HG03575 (cell line): ENCODE results near the gene IFITM1.
"Not testable (repeated sequence)": the region's sequence is repeated elsewhere in the genome, so short reads cannot be mapped to it uniquely, and the experiment has no call there.

Experiments used
- ATAC-seq: cut with Tn5 transposase; IDR thresholded peaks from one replicate; pipeline ENCODE4 v1.9.1; 2021; ENCODE audit not compliant: unreplicated experiment, insufficient number of reproducible peaks, low FRiP score; ENCODE audit errors: extremely low read depth

Gene IFITM1

GRCh38 chr11:305844-306211 lies 8.0 kb upstream of the IFITM1 start:
- ATAC-seq: no peak

GRCh38 chr11:306645-307371 lies 7.0 kb upstream of the IFITM1 start:
- no peak for ATAC-seq

DNA sequence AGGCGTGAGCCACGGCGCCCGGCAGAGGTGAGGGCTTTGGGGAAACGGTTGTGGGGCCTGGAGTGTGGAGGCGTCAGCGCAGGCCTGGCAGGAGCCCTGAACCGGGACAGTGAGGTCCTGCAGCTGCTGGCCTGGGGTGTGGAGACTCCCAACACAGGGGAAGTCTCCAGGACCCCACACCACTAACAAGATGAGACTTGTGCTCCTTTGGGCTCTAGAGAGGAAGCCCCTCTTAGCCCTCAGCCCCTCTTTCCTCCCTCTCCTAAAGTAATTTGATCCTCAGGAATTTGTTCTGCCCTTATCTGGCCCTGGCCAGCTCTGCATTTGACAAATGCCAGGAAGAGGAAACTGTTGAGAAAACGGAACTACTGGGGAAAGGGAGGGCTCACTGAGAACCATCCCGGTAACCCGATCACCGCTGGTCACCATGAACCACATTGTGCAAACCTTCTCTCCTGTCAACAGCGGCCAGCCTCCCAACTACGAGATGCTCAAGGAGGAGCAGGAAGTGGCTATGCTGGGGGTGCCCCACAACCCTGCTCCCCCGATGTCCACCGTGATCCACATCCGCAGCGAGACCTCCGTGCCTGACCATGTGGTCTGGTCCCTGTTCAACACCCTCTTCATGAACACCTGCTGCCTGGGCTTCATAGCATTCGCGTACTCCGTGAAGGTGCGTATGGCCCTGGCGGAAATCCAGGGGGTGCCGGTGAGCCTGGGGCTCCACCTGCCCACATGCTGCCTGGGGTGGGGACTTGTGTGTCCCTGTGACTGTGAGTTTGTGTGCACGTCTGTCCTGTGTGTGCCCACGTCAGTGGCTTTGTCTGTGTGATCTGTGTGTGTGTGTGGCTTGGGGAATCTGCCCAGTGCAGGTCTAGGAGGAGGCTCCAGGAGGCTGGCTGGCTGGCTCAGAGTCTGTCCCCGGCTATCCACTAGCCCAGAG lies 5.8 kb upstream of the IFITM1 start, which contains the start of gene IFITM2:
Gene IFITM2, plus strand, starts transcription at position 51 of the 943 bp plus-strand sequence. Its CDS starts 377 bp downstream, at position 428.
- not testable (repeated sequence) for ATAC-seq

DNA sequence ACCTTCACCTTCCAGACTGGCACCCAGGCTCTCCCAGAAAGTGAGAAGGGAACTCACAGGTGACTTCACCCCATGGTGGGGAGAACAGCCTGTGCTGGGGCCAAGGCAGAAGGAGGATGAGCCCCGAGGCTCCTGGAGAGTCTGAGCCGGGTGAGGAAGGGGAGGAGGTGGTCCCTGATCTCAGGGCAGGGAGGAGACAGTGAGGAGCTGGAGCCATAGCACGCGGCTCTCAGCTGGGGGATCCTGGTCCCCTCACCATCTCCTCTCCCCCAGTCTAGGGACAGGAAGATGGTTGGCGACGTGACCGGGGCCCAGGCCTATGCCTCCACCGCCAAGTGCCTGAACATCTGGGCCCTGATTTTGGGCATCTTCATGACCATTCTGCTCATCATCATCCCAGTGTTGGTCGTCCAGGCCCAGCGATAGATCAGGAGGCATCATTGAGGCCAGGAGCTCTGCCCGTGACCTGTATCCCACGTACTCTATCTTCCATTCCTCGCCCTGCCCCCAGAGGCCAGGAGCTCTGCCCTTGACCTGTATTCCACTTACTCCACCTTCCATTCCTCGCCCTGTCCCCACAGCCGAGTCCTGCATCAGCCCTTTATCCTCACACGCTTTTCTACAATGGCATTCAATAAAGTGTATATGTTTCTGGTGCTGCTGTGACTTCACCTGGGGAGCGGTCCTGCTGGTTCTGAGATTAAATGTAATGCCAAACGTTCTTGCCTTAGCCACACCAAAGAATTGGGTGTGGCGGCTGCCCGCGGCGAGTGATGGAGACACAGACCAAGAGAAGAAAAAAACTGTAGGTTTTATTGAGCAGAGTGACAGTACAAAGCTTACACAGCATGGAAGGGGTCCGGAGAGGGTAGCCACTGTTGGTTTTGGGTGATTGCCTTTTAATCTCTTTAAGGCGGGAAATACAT lies 4.8 kb upstream of the IFITM1 start:
- ATAC-seq: not testable (repeated sequence)

GRCh38 chr11:309979-310572 lies 3.8 kb upstream of the IFITM1 start:
- not testable (repeated sequence) for ATAC-seq

DNA sequence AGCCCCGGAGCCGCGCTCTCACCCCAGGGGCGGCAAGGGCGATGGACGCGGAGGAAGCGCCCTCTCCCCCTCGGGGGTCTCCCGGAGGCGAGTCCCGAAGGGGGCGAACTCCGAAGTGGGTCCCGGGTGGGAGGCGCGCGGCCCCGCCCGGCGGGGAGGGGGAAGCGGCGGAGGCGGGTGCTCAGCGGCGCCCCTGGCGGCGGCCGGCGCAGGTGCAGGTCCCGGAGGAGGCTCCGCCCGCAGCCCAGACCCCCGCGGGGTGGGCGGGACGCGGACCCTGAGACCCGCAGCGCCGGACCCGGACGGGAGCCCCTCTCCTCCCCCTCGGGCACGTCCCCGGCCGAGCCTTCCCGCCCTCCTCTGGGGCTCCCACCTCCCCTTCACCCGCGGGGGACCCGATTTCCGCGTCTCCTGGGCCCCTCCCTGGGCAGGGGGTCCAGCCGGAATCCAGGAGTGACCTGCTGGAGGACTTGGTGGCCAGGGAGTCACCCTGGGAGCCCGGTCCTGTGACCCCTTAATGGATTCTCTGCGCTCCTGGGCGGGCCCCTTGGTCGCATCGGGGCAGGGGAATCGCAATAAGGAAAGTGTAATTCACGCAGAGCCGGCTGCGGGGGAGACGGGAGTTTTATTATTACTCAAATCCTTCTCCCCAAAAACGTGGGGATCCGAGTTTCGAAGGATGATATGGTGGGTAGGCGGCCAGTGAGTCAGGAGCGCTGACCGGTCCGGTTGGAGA lies 2.7 kb upstream of the IFITM1 start:
- ATAC-seq: not testable (repeated sequence)

DNA sequence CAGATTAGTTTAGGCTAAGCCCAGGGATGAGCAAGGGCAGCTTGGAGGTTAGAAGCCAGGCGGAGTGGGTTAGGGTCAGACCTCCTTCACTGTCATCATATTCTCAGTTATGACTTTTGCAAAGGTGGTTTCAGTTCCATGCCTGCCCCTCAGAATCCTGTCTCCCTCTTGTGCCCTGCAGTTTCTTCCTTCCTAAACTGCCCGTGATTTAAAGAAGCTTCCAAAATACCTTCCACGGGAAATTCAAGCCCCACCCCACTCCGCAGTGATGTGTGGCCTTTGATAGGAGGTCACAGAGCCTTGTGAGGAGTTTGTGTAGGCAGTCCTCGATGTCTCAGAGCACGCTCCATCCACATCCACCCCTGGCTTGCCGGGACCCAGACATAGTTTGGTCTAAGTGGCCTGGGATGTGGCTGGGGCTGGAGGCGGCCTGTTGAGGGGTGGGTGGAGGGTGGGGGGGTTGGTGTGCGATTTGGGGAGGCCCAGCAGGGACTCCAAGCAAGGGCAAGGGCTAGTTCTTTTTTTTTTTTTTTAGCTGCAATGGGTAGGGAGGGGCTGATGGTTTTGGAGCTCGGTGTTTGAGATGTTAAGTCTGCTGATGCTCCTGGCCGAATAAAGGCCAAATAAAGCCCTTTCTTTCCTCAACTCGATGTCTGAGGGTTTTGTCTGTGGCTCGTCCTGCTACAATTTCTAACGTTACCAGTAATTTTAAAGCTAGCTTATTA lies 1.6 kb upstream of the IFITM1 start:
- ATAC-seq: no peak

GRCh38 chr11:313304-313786 lies 495 bp upstream of the IFITM1 start:
- ATAC-seq: no peak

DNA sequence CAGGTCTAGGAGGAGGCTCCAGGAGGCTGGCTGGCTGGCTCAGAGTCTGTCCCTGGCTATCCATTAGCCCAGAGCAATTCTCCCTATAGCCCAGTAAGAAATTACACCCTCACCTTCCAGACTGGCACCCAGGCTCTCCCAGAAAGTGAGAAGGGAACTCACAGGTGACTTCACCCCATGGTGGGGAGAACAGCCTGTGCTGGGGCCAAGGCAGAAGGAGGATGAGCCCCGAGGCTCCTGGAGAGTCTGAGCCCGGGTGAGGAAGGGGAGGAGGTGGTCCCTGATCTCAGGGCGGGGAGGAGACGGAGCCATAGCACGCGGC lies 675 bp downstream of the IFITM1 start:
- not testable (repeated sequence) for ATAC-seq

DNA sequence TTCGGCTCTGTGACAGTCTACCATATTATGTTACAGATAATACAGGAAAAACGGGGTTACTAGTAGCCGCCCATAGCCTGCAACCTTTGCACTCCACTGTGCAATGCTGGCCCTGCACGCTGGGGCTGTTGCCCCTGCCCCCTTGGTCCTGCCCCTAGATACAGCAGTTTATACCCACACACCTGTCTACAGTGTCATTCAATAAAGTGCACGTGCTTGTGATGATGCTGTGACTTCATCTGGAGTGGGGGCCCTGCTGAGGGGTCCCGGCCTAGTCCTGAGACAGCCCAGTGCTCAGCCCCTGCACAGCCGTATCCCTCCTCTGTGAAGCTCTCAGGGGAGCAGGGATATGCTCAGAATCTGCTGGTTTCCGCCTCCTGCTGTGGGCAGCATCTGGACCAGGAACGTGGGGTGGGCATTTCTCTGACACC lies 1.2 kb downstream of the IFITM1 start:
- ATAC-seq: no peak

DNA sequence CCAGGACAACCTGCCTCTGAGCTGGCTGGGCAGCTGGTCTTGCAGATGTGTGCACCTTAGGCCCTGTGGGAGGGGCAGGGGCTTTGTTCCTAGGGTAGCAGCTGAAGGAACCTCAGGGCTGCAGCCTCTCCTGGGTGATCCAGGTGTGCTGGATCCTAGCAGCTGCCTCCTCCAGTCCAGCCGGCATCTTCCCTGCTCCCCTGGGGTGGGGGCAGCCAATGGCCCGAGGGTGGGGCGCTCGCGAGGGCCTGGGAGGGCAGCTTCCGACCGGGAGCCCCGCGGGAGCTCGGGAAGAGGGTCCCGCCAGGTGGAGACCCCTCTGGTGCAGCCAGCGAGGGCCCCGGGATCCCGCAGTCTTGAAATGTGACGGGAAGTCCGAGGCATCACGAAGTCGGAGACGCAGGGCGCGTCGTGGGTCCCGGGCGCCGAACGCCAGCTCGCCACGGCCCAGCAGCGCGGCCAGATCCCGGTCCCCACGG lies 1.7 kb downstream of the IFITM1 start:
- ATAC-seq: no peak

- no peak for ATAC-seq
Measured at GRCh38 chr11:316031-316701, 2.3 kb downstream of the IFITM1 start.

- ATAC-seq: no peak
Measured at GRCh38 chr11:316891-317301, 3.1 kb downstream of the IFITM1 start.

GRCh38 chr11:317668-318404 lies 4.0 kb downstream of the IFITM1 start:
- not testable (repeated sequence) for ATAC-seq

- ATAC-seq: not testable (repeated sequence)
Measured at GRCh38 chr11:318405-319120, 4.7 kb downstream of the IFITM1 start.
